Right atrium auricular region (tissue), 2 donors: ENCODE results near the gene METTL15. TPM values are rescaled to one million over a fixed set of nuclear protein-coding genes. Genes with fewer than 3 reads are reported as not detected.

Experiments used
- DNase-seq: peaks from one replicate; pipeline ENCODE4 v3.0.0-alpha.2; 2019; ENCODE audit warnings: low spot score
- H3K27ac ChIP-seq, 2 donors: fragments of 200-600 bp; sonication (generic); 1 replicate in 1 of 2; 2 replicates in 1 of 2; pipeline ENCODE4 v1.5.1; 2016 to 2019
- H3K27me3 ChIP-seq, 2 donors: fragments of 200-600 bp; sonication (generic); one replicate each; pipeline versions ENCODE4 v1.5.1 to v1.6.0; 2017 to 2019
- H3K36me3 ChIP-seq: fragments of 200-600 bp; sonication (generic); one replicate; pipeline ENCODE4 v1.5.1; 2016
- H3K4me1 ChIP-seq, 2 donors: fragments of 200-600 bp; sonication (generic); one replicate each; pipeline versions ENCODE4 v1.5.1 to v1.6.0; 2017 to 2019
- H3K4me3 ChIP-seq, 2 donors: fragments of 200-600 bp; sonication (generic); 1 replicate in 1 of 2; 2 replicates in 1 of 2; pipeline ENCODE4 v1.5.1; 2017 to 2019; ENCODE audit warnings: mild to moderate bottlenecking in 1 of 2, moderate library complexity in 1 of 2
- H3K9me3 ChIP-seq, 2 donors: fragments of 200-600 bp; sonication (generic); one replicate each; pipeline ENCODE4 v1.5.1; 2019
- CTCF ChIP-seq, 2 donors: fragments of 200-600 bp; sonication (generic); IDR thresholded peaks; one replicate each; pipeline ENCODE4 v1.5.1; 2019; ENCODE audit warnings: antibody characterized with exemption in 2 of 2
- total RNA-seq, 2 donors: library from RNA; depleted of rRNA; stranded (reverse); fragments of >200 nt; gene quantifications; one replicate each; pipeline ENCODE4 v1.1.0, GENCODE V29; 2016

The METTL15 gene, protein sequence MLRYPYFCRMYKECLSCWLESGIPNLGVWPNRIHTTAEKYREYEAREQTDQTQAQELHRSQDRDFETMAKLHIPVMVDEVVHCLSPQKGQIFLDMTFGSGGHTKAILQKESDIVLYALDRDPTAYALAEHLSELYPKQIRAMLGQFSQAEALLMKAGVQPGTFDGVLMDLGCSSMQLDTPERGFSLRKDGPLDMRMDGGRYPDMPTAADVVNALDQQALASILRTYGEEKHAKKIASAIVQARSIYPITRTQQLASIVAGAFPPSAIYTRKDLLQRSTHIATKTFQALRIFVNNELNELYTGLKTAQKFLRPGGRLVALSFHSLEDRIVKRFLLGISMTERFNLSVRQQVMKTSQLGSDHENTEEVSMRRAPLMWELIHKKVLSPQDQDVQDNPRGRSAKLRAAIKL
- 1 to 10 TPM; 5.3 to 9.5 TPM for total RNA-seq

- H3K27ac ChIP-seq, result peak within 1 kb of the TSS; percentile 71 to 83
- peaks cover 0 to 30% of the 10 kb centered on the region in 2 donors for H3K4me1 ChIP-seq
- no peak for TF ChIP-seq CTCF (IDR thresholded peaks at IDR 0.05)
- no peaks in the 10 kb centered on the region for H3K27me3 ChIP-seq
- H3K9me3 ChIP-seq, result no peaks in the 10 kb centered on the region
- H3K36me3 ChIP-seq, result no peaks in the 10 kb centered on the region
- DNase-seq, result peak; percentile 100
- peak within 1 kb of the TSS; percentile 46 to 61 for H3K4me3 ChIP-seq
Observed at GRCh38 chr11:28107750-28108618, at the start of gene METTL15, which contains the start of gene KIF18A. TSS of gene METTL15 (plus strand) at chr11:28108388. CDS start at chr11:28113335, 4,947 bp downstream. TSS of gene KIF18A (minus strand) at chr11:28108156. CDS start at chr11:28097947, 10,209 bp downstream.

GRCh38 chr11:28071305-28071704 is 36.9 kb upstream of the METTL15 start:
- Histone ChIP-seq H3K9me3 (no peaks in the 10 kb centered on the region), H3K27me3 (no peaks in the 10 kb centered on the region), H3K36me3 (no peaks in the 10 kb centered on the region), H3K4me3 (no peak overlapping the region), H3K4me1 (no peaks in the 10 kb centered on the region), H3K27ac (no peak overlapping the region)
- TF ChIP-seq CTCF (IDR thresholded peaks at IDR 0.05), result no peak
- no peak for DNase-seq

- Histone ChIP-seq H3K4me1 (no peaks in the 10 kb centered on the region), H3K27ac (no peak overlapping the region), H3K4me3 (no peak overlapping the region), H3K36me3 (no peaks in the 10 kb centered on the region), H3K27me3 (no peaks in the 10 kb centered on the region), H3K9me3 (no peaks in the 10 kb centered on the region)
- no peak for DNase-seq
- no peak for TF ChIP-seq CTCF (IDR thresholded peaks at IDR 0.05)
Observed at GRCh38 chr11:28072321-28072720, 35.9 kb upstream of the METTL15 start.

DNA sequence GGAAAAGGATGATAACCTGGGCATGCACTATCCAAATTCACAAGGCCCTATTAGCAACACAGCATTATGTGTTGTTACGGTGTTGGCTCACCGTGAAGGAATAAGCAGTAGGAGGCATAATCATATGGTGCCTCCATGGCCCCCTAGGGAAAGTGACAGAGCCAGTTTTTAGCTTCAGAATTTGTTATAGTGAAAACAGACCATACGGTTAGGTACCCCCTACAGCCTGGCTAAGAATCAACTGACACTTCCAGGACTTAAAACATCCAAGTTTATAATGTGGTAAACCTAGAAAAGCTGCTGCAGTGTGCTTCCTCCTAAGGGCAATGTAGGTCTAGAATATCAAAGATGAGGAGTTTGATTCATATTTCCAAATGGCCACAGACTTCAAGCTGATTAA is 30.7 kb upstream of the METTL15 start:
- TF ChIP-seq CTCF (IDR thresholded peaks at IDR 0.05), result no peak
- no peak for DNase-seq
- H3K27me3 ChIP-seq, result no peaks in the 10 kb centered on the region
- H3K27ac ChIP-seq, result no peak overlapping the region
- H3K36me3 ChIP-seq, result no peaks in the 10 kb centered on the region
- no peaks in the 10 kb centered on the region for H3K9me3 ChIP-seq
- H3K4me3 ChIP-seq, result no peak overlapping the region
- no peaks in the 10 kb centered on the region for H3K4me1 ChIP-seq

- no peak for DNase-seq
- TF ChIP-seq CTCF (IDR thresholded peaks at IDR 0.05), result no peak
- Histone ChIP-seq H3K27me3 (no peaks in the 10 kb centered on the region), H3K4me1 (no peaks in the 10 kb centered on the region), H3K9me3 (no peaks in the 10 kb centered on the region), H3K27ac (no peak overlapping the region), H3K36me3 (no peaks in the 10 kb centered on the region), H3K4me3 (no peak overlapping the region)
Observed at GRCh38 chr11:28083118-28083517, 25.1 kb upstream of the METTL15 start.
